B cell (primary cell): ENCODE results near the gene TEKT3. TPM values are rescaled to one million over a fixed set of nuclear protein-coding genes. Genes with fewer than 3 reads are reported as not detected.

Experiments
- ATAC-seq: fragments of 200-7000 bp; cut with Tn5 transposase; one replicate; pipeline ENCODE4 v1.10.0; 2021; ENCODE audit warnings: low read depth, mild to moderate bottlenecking, moderate number of reproducible peaks, moderate library complexity
- CTCF ChIA-PET: fragments of 350-600 bp; sonication (Branson Sonifier 250); formaldehyde crosslinking; loops from one replicate; lab custom pipeline; 2021; ENCODE audit warnings: antibody characterized with exemption, inconsistent platforms; lab: Charles Lee
- POLR2A ChIA-PET: fragments of 350-600 bp; sonication (Branson Sonifier 250); formaldehyde crosslinking; loops from one replicate; lab custom pipeline; 2021; ENCODE audit warnings: antibody characterized with exemption; lab: Charles Lee
- DNase-seq: peaks from one replicate; pipeline ENCODE4 v3.0.0; 2013
- H2AFZ ChIP-seq: 2 replicates; pipeline ENCODE4 v1.6.1; 2012; ENCODE audit warnings: mild to moderate bottlenecking, low read depth, low read length; ENCODE audit not compliant: insufficient read depth, poor library complexity, severe bottlenecking
- H3K27ac ChIP-seq, 2 donors: 1 replicate in 1 of 2; 2 replicates in 1 of 2; pipeline ENCODE4 v1.5.1; 2012 to 2013; ENCODE audit warnings: low read length in 2 of 2, mild to moderate bottlenecking in 2 of 2, moderate library complexity in 1 of 2
- H3K27me3 ChIP-seq, 4 experiments: fragments of 200-600 bp in 1 of 4; sonication (generic) in 1 of 4; replicated peaks in 1 of 4; 1 replicate in 2 of 4; 2 replicates in 2 of 4; pipeline versions ENCODE4 v1.6.1 to v1.7.0; 2013 to 2016; ENCODE audit warnings: low read length in 3 of 4, mild to moderate bottlenecking in 2 of 4, mixed read lengths in 1 of 4, moderate library complexity in 1 of 4; ENCODE audit not compliant: insufficient read depth in 4 of 4, control insufficient read depth in 3 of 4; ENCODE audit errors: control extremely low read depth in 1 of 4
- H3K36me3 ChIP-seq, 2 experiments: replicated peaks in 1 of 2; 1 replicate in 1 of 2; 2 replicates in 1 of 2; pipeline versions ENCODE4 v1.6.1 to v1.7.1; 2013; ENCODE audit warnings: low read length in 1 of 2; ENCODE audit not compliant: insufficient read depth in 2 of 2, control insufficient read depth in 1 of 2; ENCODE audit errors: control extremely low read depth in 1 of 2, extremely low read depth in 1 of 2
- H3K4me1 ChIP-seq, 2 donors: fragments of 200-600 bp in 1 of 2; sonication (generic) in 1 of 2; 1 replicate in 1 of 2; 2 replicates in 1 of 2; pipeline versions ENCODE4 v1.5.1 to v1.6.1; 2013 to 2017; ENCODE audit warnings: low read length in 2 of 2; ENCODE audit not compliant: control insufficient read depth in 2 of 2, insufficient read depth in 2 of 2
- H3K4me2 ChIP-seq: replicated peaks from 2 replicates; pipeline ENCODE3; 2012; ENCODE audit warnings: mild to moderate bottlenecking, low read depth, low read length; ENCODE audit not compliant: poor library complexity, severe bottlenecking
- H3K4me3 ChIP-seq, 5 experiments: fragments of 200-600 bp in 1 of 5; sonication (generic) in 1 of 5; 1 replicate in 3 of 5; 2 replicates in 2 of 5; pipeline versions ENCODE4 v1.5.1 to v1.7.0; 2011 to 2016; ENCODE audit warnings: low read length in 4 of 5, mild to moderate bottlenecking in 4 of 5, low read depth in 2 of 5, control low read depth in 1 of 5, moderate library complexity in 1 of 5; ENCODE audit not compliant: insufficient read depth in 1 of 5; ENCODE audit errors: control extremely low read depth in 1 of 5, extremely low read depth in 1 of 5
- H3K79me2 ChIP-seq: fragments of 200-600 bp; sonication (generic); one replicate; pipeline ENCODE4 v1.6.0; 2016; ENCODE audit warnings: low read length; ENCODE audit not compliant: control insufficient read depth, insufficient read depth
- H3K9ac ChIP-seq: fragments of 200-600 bp; sonication (generic); 2 replicates; pipeline ENCODE4 v1.6.1; 2017; ENCODE audit warnings: mild to moderate bottlenecking, low read length, moderate library complexity
- H3K9me3 ChIP-seq, 3 donors: one replicate each; pipeline versions ENCODE4 v1.6.1 to v1.7.1; 2013; ENCODE audit warnings: low read length in 2 of 3; ENCODE audit not compliant: control insufficient read depth in 2 of 3, insufficient read depth in 1 of 3; ENCODE audit errors: control extremely low read depth in 1 of 3
- H4K20me1 ChIP-seq: 2 replicates; pipeline ENCODE4 v1.6.0; 2012; ENCODE audit warnings: mild to moderate bottlenecking, low read length; ENCODE audit not compliant: insufficient read depth, control insufficient read depth, poor library complexity, severe bottlenecking
- H3K27ac Mint-ChIP-seq: one replicate; pipeline ENCODE4 v1.8.0; 2021; ENCODE audit warnings: mixed read lengths
- H3K27me3 Mint-ChIP-seq: one replicate; pipeline ENCODE4 v1.8.0; 2021; ENCODE audit warnings: mixed read lengths
- H3K4me1 Mint-ChIP-seq: one replicate; pipeline ENCODE4 v1.8.0; 2021; ENCODE audit warnings: mixed read lengths
- H3K4me3 Mint-ChIP-seq: one replicate; pipeline ENCODE4 v1.8.0; 2021; ENCODE audit warnings: mixed read lengths
- H3K9me3 Mint-ChIP-seq: one replicate; pipeline ENCODE4 v1.8.0; 2022; ENCODE audit warnings: mixed read lengths; ENCODE audit not compliant: insufficient read depth
- CTCF ChIP-seq: fragments of 200-600 bp; IDR thresholded peaks from one replicate; pipeline ENCODE4 v1.8.0; 2022; ENCODE audit warnings: antibody characterized with exemption, mild to moderate bottlenecking
- EZH2 ChIP-seq: IDR thresholded peaks from 2 replicates; pipeline ENCODE4 v1.6.1; 2012; ENCODE audit warnings: borderline replicate concordance, low read depth, mild to moderate bottlenecking, moderate library complexity, low read length; ENCODE audit not compliant: insufficient read depth, poor library complexity, severe bottlenecking
- WGBS: methylation state at CpG from one replicate; pipeline ENCODE4 v1.1.5; 2013; ENCODE audit warnings: missing lambda C conversion rate; ENCODE audit not compliant: insufficient coverage; 5-methylcytosine and 5-hydroxymethylcytosine counted together
- intact Hi-C: fragments of 100-400 bp; cut with micrococcal nuclease; formaldehyde crosslinking; loops from one replicate; pipeline ENCODE4 v1.10.0; 2022
- polyA plus RNA-seq: library from polyadenylated mRNA; depleted of rRNA; stranded (reverse); fragments of >200 nt; gene quantifications from 2 replicates; pipeline ENCODE4 v1.2.3, GENCODE V29; 2012
- total RNA-seq, 2 donors: library from RNA; stranded (reverse); fragments of 120-200 nt in 1 of 2; gene quantifications; 1 replicate in 1 of 2; 2 replicates in 1 of 2; pipeline versions ENCODE4 v1.2.3 to v1.2.4, GENCODE V29; 2013 to 2022

Gene TEKT3
- total and polyA plus RNA-seq, 2 donors (not counting 1 experiment from before 2014, with no cell fraction given) = 0.49 to 1.8 TPM

- H2AFZ ChIP-seq = no peak overlapping the region
- intact Hi-C loops = no loop called here
- Mint-ChIP-seq H3K27ac (no peak overlapping the region), H3K4me1 (no peaks in the 10 kb centered on the region), H3K4me3 (no peak overlapping the region), H3K9me3 (no peaks in the 10 kb centered on the region), H3K27me3 (peaks cover 35% of the 10 kb centered on the region)
- DNase-seq = no peak
- H3K9me3 ChIP-seq = no peaks in the 10 kb centered on the region
- H3K4me2 ChIP-seq = no peak overlapping the region
- peaks cover 0 to 8% (median 2%) of the 10 kb centered on the region in 4 experiments for H3K27me3 ChIP-seq
- no peaks in the 10 kb centered on the region for H3K36me3 ChIP-seq
- H3K4me1 ChIP-seq = no peaks in the 10 kb centered on the region
- H4K20me1 ChIP-seq = no peaks in the 10 kb centered on the region
- H3K4me3 ChIP-seq = no peak overlapping the region
- WGBS = 40% methylated on average over 1 of the region's 1 CpG
- TF ChIP-seq CTCF = no peak
- no peak for TF ChIP-seq EZH2
- no peak overlapping the region for H3K9ac ChIP-seq
- no peak for ATAC-seq
- ChIA-PET CTCF (no interaction called here), POLR2A (no interaction called here)
- H3K27ac ChIP-seq = no peak overlapping the region
- no peaks in the 10 kb centered on the region for H3K79me2 ChIP-seq
These were observed 72.9 kb downstream of the TEKT3 start for GRCh38 chr17:15268461-15268860.

- no peak overlapping the region for H2AFZ ChIP-seq
- WGBS = 40% methylated on average over 1 of the region's 3 CpGs
These were observed 73.4 kb downstream of the TEKT3 start for GRCh38 chr17:15267996-15268395.

More at GRCh38 chr17:15267996-15268395, 73.4 kb downstream of the TEKT3 start:
- H3K4me3 Mint-ChIP-seq = no peak overlapping the region
- H3K4me3 ChIP-seq = no peak overlapping the region
- ATAC-seq (no peak), DNase-seq (no peak)
- H4K20me1 ChIP-seq = no peaks in the 10 kb centered on the region
- no peak overlapping the region for H3K4me2 ChIP-seq
- peaks cover 0 to 8% (median 4%) of the 10 kb centered on the region in 4 experiments for H3K27me3 ChIP-seq
- no peaks in the 10 kb centered on the region for H3K36me3 ChIP-seq
- TF ChIP-seq EZH2 (no peak), CTCF (no peak)
- H3K27ac ChIP-seq = no peak overlapping the region
- H3K9ac ChIP-seq = no peak overlapping the region
- no peaks in the 10 kb centered on the region for H3K4me1 ChIP-seq
- no peak overlapping the region for H3K27ac Mint-ChIP-seq
- intact Hi-C loops = no loop called here
- H3K4me1 Mint-ChIP-seq = no peaks in the 10 kb centered on the region
- POLR2A ChIA-PET = no interaction called here
- no peaks in the 10 kb centered on the region for H3K79me2 ChIP-seq
- no peaks in the 10 kb centered on the region for H3K9me3 Mint-ChIP-seq
- no peaks in the 10 kb centered on the region for H3K9me3 ChIP-seq
- CTCF ChIA-PET = no interaction called here
- H3K27me3 Mint-ChIP-seq = peaks cover 35% of the 10 kb centered on the region
